Mesodermal cell (in vitro differentiated cells): Measurements from ENCODE around the gene ST6GALNAC3.

Source experiments
- H3K27ac ChIP-seq: 2 replicates; pipeline ENCODE4 v1.7.0; 2013; ENCODE audit warnings: mild to moderate bottlenecking, low read depth, low read length, moderate library complexity; ENCODE audit not compliant: severe bottlenecking
- H3K36me3 ChIP-seq: 2 replicates; pipeline ENCODE4 v1.7.1; 2013; ENCODE audit warnings: mild to moderate bottlenecking, low read length, moderate library complexity; ENCODE audit not compliant: control insufficient read depth, insufficient read depth
- H3K4me1 ChIP-seq: one replicate; pipeline ENCODE4 v1.7.1; 2013; ENCODE audit warnings: mild to moderate bottlenecking, low read length; ENCODE audit not compliant: insufficient read depth, control insufficient read depth, poor library complexity, severe bottlenecking
- H3K4me3 ChIP-seq: 2 replicates; pipeline ENCODE4 v1.7.0; 2013; ENCODE audit warnings: low read length, control low read depth, mild to moderate bottlenecking; ENCODE audit not compliant: insufficient read depth, poor library complexity, severe bottlenecking; ENCODE audit errors: extremely low read depth
- H3K9me3 ChIP-seq: 2 replicates; pipeline ENCODE4 v1.7.1; 2013; ENCODE audit warnings: mild to moderate bottlenecking, low read length, moderate library complexity; ENCODE audit not compliant: control insufficient read depth
- WGBS, 2 experiments: methylation state at CpG; one replicate each; pipeline ENCODE4 v1.1.5; 2013; ENCODE audit warnings: missing lambda C conversion rate in 2 of 2; ENCODE audit not compliant: insufficient coverage in 2 of 2; 5-methylcytosine and 5-hydroxymethylcytosine counted together

The ST6GALNAC3 gene

DNA sequence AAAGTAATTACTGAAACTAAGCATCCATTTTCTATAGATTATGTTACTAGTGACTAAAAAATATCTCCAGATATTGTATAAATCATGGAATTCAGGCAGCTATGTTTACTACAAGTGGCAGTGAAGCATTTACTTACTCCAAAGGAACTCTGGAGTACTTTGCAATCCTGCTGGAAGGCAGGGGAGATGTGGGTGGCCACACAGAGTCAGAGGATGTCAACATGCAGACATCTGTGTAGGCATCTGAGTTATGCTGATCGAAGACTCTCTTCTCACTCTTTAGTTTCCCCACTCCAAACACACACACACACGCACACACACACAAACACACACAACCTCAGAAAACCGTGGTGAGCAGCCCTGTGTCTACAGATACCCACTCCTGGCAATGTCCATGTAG is 112.9 kb downstream of the ST6GALNAC3 start:
- Histone ChIP-seq H3K4me3 (no peak overlapping the region), H3K36me3 (no peaks in the 10 kb centered on the region), H3K9me3 (no peaks in the 10 kb centered on the region), H3K4me1 (no peaks in the 10 kb centered on the region), H3K27ac (no peak overlapping the region)
- WGBS, 2 experiments, result 94% methylated on average over 3 of the region's 3 CpGs; no CpG with 5 or more reads in 1 of the 2 experiments

DNA sequence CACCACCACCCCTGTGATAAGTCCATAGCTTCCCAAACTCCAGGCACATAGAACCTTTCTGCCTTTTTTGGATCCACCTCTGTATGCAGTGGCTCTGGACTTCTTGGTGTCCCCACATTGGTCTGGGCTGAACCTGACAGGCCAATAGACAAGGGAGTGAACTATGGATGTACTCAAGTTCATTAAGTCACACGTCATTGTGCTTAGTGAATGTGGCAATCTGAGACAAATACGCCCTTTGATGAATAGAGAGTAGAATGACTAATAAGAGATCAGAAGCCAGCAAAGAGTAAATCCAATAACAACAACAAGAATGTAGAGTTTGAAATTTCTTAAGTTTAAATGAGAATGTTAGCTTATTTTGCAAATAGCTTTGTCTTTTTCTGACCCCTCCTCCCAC is 114.8 kb downstream of the ST6GALNAC3 start:
- Histone ChIP-seq H3K4me3 (no peak overlapping the region), H3K27ac (no peak overlapping the region), H3K9me3 (no peaks in the 10 kb centered on the region), H3K36me3 (no peaks in the 10 kb centered on the region), H3K4me1 (no peaks in the 10 kb centered on the region)
- WGBS, 2 experiments, result 100% methylated on average over 1 of the region's 2 CpGs; no CpG with 5 or more reads in 1 of the 2 experiments

DNA sequence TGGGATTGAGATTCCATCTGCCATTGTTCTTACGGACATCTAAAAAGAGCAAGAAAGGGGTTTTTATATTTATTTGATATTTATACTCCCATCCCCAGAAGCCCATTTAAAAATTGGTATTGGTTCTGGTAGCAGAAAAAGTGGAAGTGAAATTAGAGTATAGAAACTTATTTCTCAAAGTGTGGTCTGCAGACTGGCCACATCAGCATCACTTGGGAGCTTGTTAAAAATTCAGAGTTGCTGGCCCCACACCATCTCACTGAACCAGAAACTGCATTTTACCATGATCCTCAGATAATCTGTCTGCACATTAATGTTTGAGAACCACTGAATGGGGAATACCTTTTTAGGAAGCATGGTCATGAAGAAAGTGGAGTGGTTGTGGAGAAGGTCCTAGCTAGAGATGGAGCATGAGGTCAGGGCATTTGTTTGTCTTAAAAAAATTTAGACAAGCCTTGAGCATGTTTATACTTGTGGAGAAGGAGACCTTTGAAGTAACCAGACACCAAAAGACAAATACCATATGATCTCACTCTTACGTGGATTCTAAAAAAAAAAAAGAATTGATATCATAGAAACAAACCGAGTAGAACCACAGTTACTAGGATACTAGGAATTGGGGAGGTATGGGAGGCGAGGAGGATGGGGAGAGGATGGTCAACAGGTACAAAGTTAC is 116.3 kb downstream of the ST6GALNAC3 start:
- H3K36me3 ChIP-seq, result no peaks in the 10 kb centered on the region
- H3K4me1 ChIP-seq, result no peaks in the 10 kb centered on the region
- 89 to 96% methylated on average over 2 to 3 of the region's 4 CpGs for WGBS, 2 experiments
- no peak overlapping the region for H3K27ac ChIP-seq
- H3K4me3 ChIP-seq, result no peak overlapping the region
- H3K9me3 ChIP-seq, result no peaks in the 10 kb centered on the region

DNA sequence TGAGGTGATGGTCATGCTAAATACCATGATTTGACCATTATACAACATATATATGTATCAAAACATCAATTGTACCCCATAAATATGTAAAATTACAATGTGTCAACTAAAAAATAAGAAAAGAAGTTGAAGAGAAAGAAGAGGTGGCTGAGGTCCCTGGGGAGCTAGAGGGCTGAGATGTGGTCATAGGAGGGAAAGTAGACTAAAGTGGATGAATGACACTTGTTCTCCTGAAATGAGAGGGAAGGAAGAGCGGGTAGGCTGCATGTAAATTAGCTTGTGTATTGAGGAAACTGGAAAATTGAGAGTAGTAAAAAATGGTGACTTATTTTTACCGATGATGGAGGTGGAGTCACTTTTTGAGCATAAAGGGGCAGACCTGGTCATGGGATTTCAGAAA is 117.0 kb downstream of the ST6GALNAC3 start:
- H3K4me3 ChIP-seq, result no peak overlapping the region
- no peak overlapping the region for H3K27ac ChIP-seq
- H3K36me3 ChIP-seq, result no peaks in the 10 kb centered on the region
- H3K4me1 ChIP-seq, result no peaks in the 10 kb centered on the region
- WGBS, 2 experiments, result 90 to 97% methylated on average over 2 of the region's 2 CpGs
- no peaks in the 10 kb centered on the region for H3K9me3 ChIP-seq

DNA sequence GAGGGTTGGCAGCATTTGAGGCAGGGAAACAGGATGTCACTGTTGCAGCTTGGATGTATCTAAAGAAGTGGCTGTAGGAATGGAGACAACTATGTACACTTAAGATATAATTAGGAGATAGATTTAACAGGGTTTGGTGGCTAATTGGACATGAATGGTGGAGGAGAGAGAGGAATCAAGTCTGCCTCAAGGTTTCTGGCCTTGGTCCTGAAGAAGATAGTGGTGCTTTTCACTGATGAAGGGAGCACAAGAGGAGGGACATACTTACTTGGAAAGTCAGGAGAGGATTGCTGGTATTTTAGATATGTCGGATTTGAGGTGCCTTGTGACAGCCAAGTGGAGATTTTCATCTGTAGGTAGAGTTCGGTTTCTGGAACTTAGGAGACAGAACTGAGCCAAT is 123.9 kb downstream of the ST6GALNAC3 start:
- H3K27ac ChIP-seq, result no peak overlapping the region
- H3K36me3 ChIP-seq, result no peaks in the 10 kb centered on the region
- no peaks in the 10 kb centered on the region for H3K4me1 ChIP-seq
- H3K9me3 ChIP-seq, result peaks cover 5% of the 10 kb centered on the region
- no peak overlapping the region for H3K4me3 ChIP-seq
- 95 to 100% methylated on average over 2 of the region's 2 CpGs for WGBS, 2 experiments

DNA sequence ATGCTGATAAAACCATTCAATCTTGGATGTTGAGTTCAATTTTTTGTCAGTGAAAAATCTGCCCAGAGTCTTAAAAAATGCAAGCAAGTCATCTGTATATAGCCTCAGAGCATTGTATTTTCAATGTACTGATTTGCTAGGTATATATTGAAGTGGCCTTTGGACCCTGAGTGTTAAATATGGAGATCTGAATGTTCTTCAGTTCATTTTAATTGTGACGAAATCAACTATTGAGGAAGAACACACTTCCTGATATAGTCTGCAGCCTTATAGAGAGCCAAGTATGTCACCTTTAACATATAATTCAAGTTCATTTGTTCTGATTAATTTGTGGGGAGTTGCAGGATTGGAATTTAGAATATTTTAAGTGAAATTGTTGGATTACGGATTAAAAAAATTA is 128.1 kb downstream of the ST6GALNAC3 start:
- Histone ChIP-seq H3K4me1 (no peaks in the 10 kb centered on the region), H3K9me3 (peaks cover 5% of the 10 kb centered on the region), H3K4me3 (no peak overlapping the region), H3K27ac (no peak overlapping the region), H3K36me3 (no peaks in the 10 kb centered on the region)
- 63 to 100% methylated on average over 1 of the region's 2 CpGs for WGBS, 2 experiments

DNA sequence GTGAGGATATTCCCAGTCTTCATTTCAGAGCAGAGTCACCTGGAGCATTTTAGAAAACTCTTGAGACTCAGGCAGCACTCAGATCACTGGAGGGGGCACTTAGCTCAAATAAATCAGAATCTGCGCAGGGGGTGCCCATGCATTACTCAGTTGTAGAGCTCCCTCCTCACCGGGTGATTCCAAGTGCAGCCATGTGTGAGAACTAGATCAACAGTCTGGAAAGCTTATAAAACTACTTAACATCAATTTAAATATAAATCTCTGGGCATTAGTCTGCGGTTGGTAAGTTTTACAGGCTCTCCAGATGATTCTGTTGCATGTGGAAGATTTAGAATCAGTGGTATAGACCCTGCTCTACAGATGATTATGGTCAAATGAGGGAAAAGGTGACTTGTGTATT is 128.6 kb downstream of the ST6GALNAC3 start:
- WGBS, 2 experiments, result 100% methylated on average over 1 of the region's 3 CpGs
- H3K27ac ChIP-seq, result no peak overlapping the region
- H3K4me3 ChIP-seq, result no peak overlapping the region
- H3K36me3 ChIP-seq, result no peaks in the 10 kb centered on the region
- H3K9me3 ChIP-seq, result peaks cover 5% of the 10 kb centered on the region
- H3K4me1 ChIP-seq, result no peaks in the 10 kb centered on the region

DNA sequence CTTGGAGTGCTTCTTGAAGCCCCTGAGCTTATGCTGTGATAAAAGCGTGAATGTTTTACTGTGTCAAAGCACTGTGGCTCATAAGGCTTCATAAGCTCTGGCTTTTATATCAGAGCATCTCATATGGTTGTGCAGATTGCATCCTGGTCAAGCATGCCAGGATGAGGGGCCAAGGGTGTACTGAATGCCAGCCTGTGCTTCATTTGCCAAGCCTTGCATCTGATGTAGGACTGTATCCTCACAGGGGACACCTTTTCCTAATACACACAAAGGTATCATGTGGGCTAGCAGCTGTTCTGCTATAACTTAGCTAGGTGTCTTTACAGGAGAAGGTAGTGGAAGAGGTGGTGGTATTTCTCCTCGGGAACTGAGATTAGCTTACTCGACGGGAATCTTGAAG is 134.7 kb downstream of the ST6GALNAC3 start:
- WGBS, 2 experiments, result 91 to 93% methylated on average over 1 to 2 of the region's 4 CpGs
- no peaks in the 10 kb centered on the region for H3K9me3 ChIP-seq
- no peak overlapping the region for H3K4me3 ChIP-seq
- no peaks in the 10 kb centered on the region for H3K4me1 ChIP-seq
- no peak overlapping the region for H3K27ac ChIP-seq
- H3K36me3 ChIP-seq, result no peaks in the 10 kb centered on the region

DNA sequence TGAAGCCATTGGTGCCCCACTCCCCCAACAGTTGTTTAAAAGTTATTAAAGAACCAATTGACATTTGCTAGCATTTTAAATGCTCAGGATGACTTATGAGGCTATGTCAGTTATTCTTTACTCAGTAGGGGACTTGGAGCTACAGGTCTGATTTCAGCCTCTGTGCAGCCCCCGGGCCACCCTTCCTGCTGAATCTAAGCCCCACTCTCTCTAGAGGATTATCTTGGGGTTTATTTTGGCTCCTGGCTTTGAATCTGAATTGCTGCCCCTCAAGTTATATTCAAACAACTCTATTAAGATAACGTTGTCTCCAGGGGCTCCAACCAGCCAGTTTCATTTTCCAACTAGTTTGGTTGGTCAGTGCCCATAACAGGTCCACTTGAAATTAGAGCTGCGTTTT is 135.1 kb downstream of the ST6GALNAC3 start:
- 78 to 92% methylated on average over 1 to 2 of the region's 3 CpGs for WGBS, 2 experiments
- H3K4me1 ChIP-seq, result no peaks in the 10 kb centered on the region
- no peaks in the 10 kb centered on the region for H3K9me3 ChIP-seq
- H3K4me3 ChIP-seq, result no peak overlapping the region
- H3K27ac ChIP-seq, result no peak overlapping the region
- H3K36me3 ChIP-seq, result no peaks in the 10 kb centered on the region

DNA sequence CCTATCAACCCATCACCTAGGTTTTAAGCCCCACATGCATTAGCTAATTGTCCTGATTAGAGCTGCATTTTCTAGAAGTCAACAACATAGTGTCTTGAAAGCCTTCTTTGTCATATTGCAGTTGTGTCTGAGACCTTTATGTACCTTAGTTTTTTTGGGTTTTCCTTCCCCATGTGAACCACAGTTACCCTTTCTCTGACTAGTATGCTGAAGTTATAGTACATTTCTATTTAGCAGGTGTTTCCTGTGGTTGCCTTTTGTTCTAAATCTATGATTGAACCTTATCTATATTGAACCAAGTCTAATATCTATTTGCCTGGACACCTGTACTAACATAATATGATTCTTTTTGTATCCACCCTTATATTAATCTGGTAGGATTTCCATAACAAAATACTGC is 135.6 kb downstream of the ST6GALNAC3 start:
- Histone ChIP-seq H3K4me1 (no peaks in the 10 kb centered on the region), H3K27ac (no peak overlapping the region), H3K36me3 (no peaks in the 10 kb centered on the region), H3K9me3 (no peaks in the 10 kb centered on the region), H3K4me3 (no peak overlapping the region)

DNA sequence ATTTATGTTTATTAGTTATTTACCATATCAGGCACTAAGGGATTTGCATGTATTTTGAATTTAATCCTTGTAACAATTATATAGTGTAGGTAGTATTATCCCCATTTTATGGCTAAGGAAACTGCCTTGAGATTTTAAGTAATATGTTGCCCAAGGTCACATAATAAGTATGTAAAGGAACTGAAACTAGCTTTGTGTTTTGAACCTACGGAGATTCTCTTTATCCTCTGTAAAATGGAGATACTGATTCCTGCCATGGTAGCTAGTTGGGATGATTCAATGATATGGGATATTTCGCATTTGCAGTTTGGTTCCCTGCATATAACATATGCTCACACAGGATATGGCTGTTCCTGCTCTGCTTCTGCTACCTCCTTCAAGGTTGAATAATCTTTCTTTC is 144.3 kb downstream of the ST6GALNAC3 start:
- no peaks in the 10 kb centered on the region for H3K4me1 ChIP-seq
- WGBS, 2 experiments, result 89 to 100% methylated on average over 1 of the region's 2 CpGs
- no peaks in the 10 kb centered on the region for H3K36me3 ChIP-seq
- H3K4me3 ChIP-seq, result no peak overlapping the region
- no peaks in the 10 kb centered on the region for H3K9me3 ChIP-seq
- H3K27ac ChIP-seq, result no peak overlapping the region
